HL-60 (cell line): Measurements from ENCODE around the gene IQGAP2.
"Not testable (repeated sequence)": the region's sequence is repeated elsewhere in the genome, so short reads cannot be mapped to it uniquely, and the experiment has no call there.

ENCODE experiments used
- DNase-seq, 2 experiments: peaks; one replicate each; pipeline ENCODE4 v3.0.0-alpha.2; 2010 to 2020; ENCODE audit warnings: low read depth in 1 of 2, low spot score in 1 of 2
- H3K27ac ChIP-seq: fragments of 250-450 bp; sonication (Bioruptor Pico); replicated peaks from 2 replicates; pipeline ENCODE4 v1.5.1; 2020; ENCODE audit warnings: mild to moderate bottlenecking, moderate library complexity
- H3K27me3 ChIP-seq: fragments of 250-450 bp; sonication (Bioruptor Pico); 2 replicates; pipeline ENCODE4 v1.5.1; 2021; ENCODE audit warnings: mild to moderate bottlenecking, moderate library complexity; ENCODE audit not compliant: insufficient read depth, poor library complexity, severe bottlenecking
- H3K4me3 ChIP-seq: replicated peaks from 2 replicates; pipeline ENCODE4 v1.5.1; 2011; ENCODE audit warnings: mild to moderate bottlenecking, control low read depth, low read length; ENCODE audit not compliant: insufficient read depth
- CTCF ChIP-seq: IDR thresholded peaks from one replicate; pipeline ENCODE4 v1.5.1; 2011; ENCODE audit warnings: low read length, control low read depth, inconsistent platforms; ENCODE audit not compliant: insufficient read depth
- GABPA ChIP-seq: IDR thresholded peaks from 2 replicates; pipeline ENCODE4 v1.6.1; 2012; ENCODE audit warnings: low read depth
- POLR2AphosphoS5 ChIP-seq: IDR thresholded peaks from 2 replicates; pipeline ENCODE4 v1.6.1; 2012; ENCODE audit warnings: low read depth
- REST ChIP-seq: IDR thresholded peaks from 2 replicates; pipeline ENCODE4 v1.6.1; 2012; ENCODE audit warnings: low read depth; ENCODE audit not compliant: insufficient replicate concordance
- SPI1 ChIP-seq: IDR thresholded peaks from 2 replicates; pipeline ENCODE4 v1.6.1; 2012; ENCODE audit warnings: low read depth, mild to moderate bottlenecking, borderline replicate concordance

IQGAP2 gene

GRCh38 chr5:76425928-76426804, 23.1 kb downstream of the IQGAP2 start:
- Histone ChIP-seq H3K4me3 (no peak overlapping the region), H3K27ac (no peak overlapping the region), H3K27me3 (no peaks in the 10 kb centered on the region)
- TF ChIP-seq SPI1 (no peak), GABPA (no peak), CTCF (no peak), POLR2AphosphoS5 (no peak), REST (no peak)
- DNase-seq = no peak

- Histone ChIP-seq H3K27ac (no peak overlapping the region), H3K27me3 (no peaks in the 10 kb centered on the region), H3K4me3 (no peak overlapping the region)
- no peak for DNase-seq
- no peak for TF ChIP-seq POLR2AphosphoS5
- no peak for TF ChIP-seq CTCF
- TF ChIP-seq GABPA = no peak
- no peak for TF ChIP-seq SPI1
- TF ChIP-seq REST = no peak
These were observed 24.4 kb downstream of the IQGAP2 start for GRCh38 chr5:76427206-76428140.

- not testable (repeated sequence) for DNase-seq, H3K4me3 ChIP-seq, H3K27me3 ChIP-seq, H3K27ac ChIP-seq
These were observed 25.5 kb downstream of the IQGAP2 start for GRCh38 chr5:76428550-76428949.

- no peak for DNase-seq
- Histone ChIP-seq H3K27me3 (no peaks in the 10 kb centered on the region), H3K4me3 (no peak overlapping the region), H3K27ac (no peak overlapping the region)
- no peak for TF ChIP-seq GABPA
- no peak for TF ChIP-seq POLR2AphosphoS5
- TF ChIP-seq REST = no peak
- no peak for TF ChIP-seq SPI1
- TF ChIP-seq CTCF = no peak
These were observed 30.2 kb downstream of the IQGAP2 start for GRCh38 chr5:76433261-76433660.

GRCh38 chr5:76437507-76437906, 34.4 kb downstream of the IQGAP2 start:
- H3K27ac ChIP-seq, H3K4me3 ChIP-seq, DNase-seq, H3K27me3 ChIP-seq: not testable (repeated sequence)
